HG03108 (cell line): ENCODE data around the gene NINJ2.
"Not testable (repeated sequence)": the region's sequence is repeated elsewhere in the genome, so short reads cannot be mapped to it uniquely, and the experiment has no call there.

Experiments
- ATAC-seq: cut with Tn5 transposase; IDR thresholded peaks from one replicate; pipeline ENCODE4 v1.9.1; 2021; ENCODE audit warnings: moderate library complexity; ENCODE audit not compliant: unreplicated experiment

The NINJ2 gene

GRCh38 chr12:663293-663871 lies at the start of gene NINJ2:
NINJ2 (minus strand) TSS chr12:663445; CDS start chr12:663360, 85 bp downstream.
- no peak for ATAC-seq

GRCh38 chr12:712172-712863 lies 49.1 kb upstream of the NINJ2 start:
- ATAC-seq = no peak

GRCh38 chr12:709455-710020 lies 46.3 kb upstream of the NINJ2 start:
- no peak for ATAC-seq

GRCh38 chr12:708084-708483 lies 44.8 kb upstream of the NINJ2 start:
- ATAC-seq = not testable (repeated sequence)

GRCh38 chr12:704516-705242 lies 41.4 kb upstream of the NINJ2 start:
- no peak for ATAC-seq

- no peak for ATAC-seq
Observed at GRCh38 chr12:701896-702539, 38.8 kb upstream of the NINJ2 start.

GRCh38 chr12:700016-700415 lies 36.8 kb upstream of the NINJ2 start:
- no peak for ATAC-seq

- ATAC-seq = not testable (repeated sequence)
Observed at GRCh38 chr12:698222-698621, 35.0 kb upstream of the NINJ2 start.

GRCh38 chr12:697481-697880 lies 34.2 kb upstream of the NINJ2 start:
- no peak for ATAC-seq

- ATAC-seq = no peak
Observed at GRCh38 chr12:694734-695503, 31.7 kb upstream of the NINJ2 start.

- ATAC-seq = no peak
Observed at GRCh38 chr12:693934-694533, 30.8 kb upstream of the NINJ2 start.

- ATAC-seq = no peak
Observed at GRCh38 chr12:692274-692673, 29.0 kb upstream of the NINJ2 start.

GRCh38 chr12:690466-690865 lies 27.2 kb upstream of the NINJ2 start:
- no peak for ATAC-seq

GRCh38 chr12:685388-685787 lies 22.1 kb upstream of the NINJ2 start:
- ATAC-seq = peak; percentile 81

GRCh38 chr12:684416-684815 lies 21.2 kb upstream of the NINJ2 start:
- no peak for ATAC-seq

GRCh38 chr12:681568-682256 lies 18.5 kb upstream of the NINJ2 start:
- no peak for ATAC-seq

GRCh38 chr12:678747-679712 lies 15.8 kb upstream of the NINJ2 start:
- ATAC-seq = no peak

- no peak for ATAC-seq
Observed at GRCh38 chr12:675562-675961, 12.3 kb upstream of the NINJ2 start.
